Myocyte (in vitro differentiated cells): ENCODE results near the gene SUFU. TPM values are rescaled to one million over a fixed set of nuclear protein-coding genes. Genes with fewer than 3 reads are reported as not detected.

Source experiments
- DNase-seq: peaks from one replicate; pipeline ENCODE4 v3.0.0-alpha.2; 2012; ENCODE audit warnings: low read depth
- total RNA-seq: library from RNA; depleted of rRNA; stranded (reverse); fragments of >200 nt; gene quantifications from 2 replicates; pipeline ENCODE4 v1.2.3, GENCODE V29; 2014

Gene SUFU
- total RNA-seq, 1 donor from 2014 or later: 4.0 TPM

- DNase-seq: no peak
Measured at GRCh38 chr10:102633848-102634247, 130.1 kb downstream of the SUFU start.

GRCh38 chr10:102634686-102635085 lies 130.9 kb downstream of the SUFU start:
- DNase-seq: no peak

- DNase-seq: no peak
Measured at GRCh38 chr10:102635377-102635776, 131.6 kb downstream of the SUFU start.

- no peak for DNase-seq
Measured at GRCh38 chr10:102639537-102639936, 135.8 kb downstream of the SUFU start.

- DNase-seq: no peak
Measured at GRCh38 chr10:102641402-102641801, 137.6 kb downstream of the SUFU start.

- DNase-seq: peak; percentile 97
Measured at GRCh38 chr10:102641880-102642735, 138.3 kb downstream of the SUFU start.

GRCh38 chr10:102642736-102643335 lies 139.1 kb downstream of the SUFU start:
- DNase-seq: peak; percentile 57

- peak; percentile 86 for DNase-seq
Measured at GRCh38 chr10:102643336-102644065, 139.7 kb downstream of the SUFU start.

- DNase-seq: peak; percentile 56
Measured at GRCh38 chr10:102644066-102644645, 140.4 kb downstream of the SUFU start, which contains the start of gene TRIM8. Gene TRIM8 (plus strand): TSS chr10:102644479. CDS start chr10:102644618, 139 bp downstream.

GRCh38 chr10:102644646-102645387 lies 141.0 kb downstream of the SUFU start:
- DNase-seq: peak; percentile 81

GRCh38 chr10:102645388-102645740 lies 141.6 kb downstream of the SUFU start:
- peak; percentile 80 for DNase-seq

GRCh38 chr10:102645741-102646609 lies 142.2 kb downstream of the SUFU start:
- peak; percentile 98 for DNase-seq

GRCh38 chr10:102646610-102647442 lies 143.1 kb downstream of the SUFU start:
- DNase-seq: peak; percentile 87

- DNase-seq: peak; percentile 47
Measured at GRCh38 chr10:102647443-102648268, 143.9 kb downstream of the SUFU start.

GRCh38 chr10:102648269-102648888 lies 144.6 kb downstream of the SUFU start:
- DNase-seq: no peak

- DNase-seq: peak; percentile 59
Measured at GRCh38 chr10:102648889-102649796, 145.4 kb downstream of the SUFU start.
